Measurements from ENCODE around the gene UCK2.

UCK2 gene

DNA sequence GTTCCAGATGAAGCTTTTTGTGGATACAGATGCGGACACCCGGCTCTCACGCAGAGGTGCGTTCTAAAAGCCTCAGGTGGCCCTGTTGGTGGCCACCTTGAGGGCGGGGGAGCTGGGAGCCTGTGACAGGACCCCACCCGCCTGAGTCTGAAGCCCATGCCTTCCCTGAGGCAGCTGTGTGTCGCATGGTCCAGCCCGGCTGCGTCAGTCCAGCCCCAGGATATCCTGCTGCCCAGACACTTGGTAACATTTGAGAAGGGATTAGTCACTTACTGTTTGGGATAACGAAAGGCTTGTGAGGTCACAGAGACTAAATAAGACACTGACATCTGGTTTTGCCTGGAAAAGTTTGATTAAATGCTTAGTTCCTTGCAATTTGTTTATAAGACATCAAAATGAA lies 68.9 kb downstream of the UCK2 start:
- DNase-seq (ENCODE audit: low spot score in 2 of 2) = no peak
- H3K27me3 ChIP-seq (ENCODE audit: low read depth) = no peaks in the 10 kb centered on the region
- H3K9me3 ChIP-seq = no peaks in the 10 kb centered on the region
- no peaks in the 10 kb centered on the region for H3K4me1 ChIP-seq
- H3K4me3 ChIP-seq = no peak overlapping the region
- H3K36me3 ChIP-seq (replicated peaks) = peaks cover 85% of the 10 kb centered on the region
- in situ Hi-C loops (cut with MboI; ENCODE audit: low sequenced_read_pairs) = no loop called here

DNA sequence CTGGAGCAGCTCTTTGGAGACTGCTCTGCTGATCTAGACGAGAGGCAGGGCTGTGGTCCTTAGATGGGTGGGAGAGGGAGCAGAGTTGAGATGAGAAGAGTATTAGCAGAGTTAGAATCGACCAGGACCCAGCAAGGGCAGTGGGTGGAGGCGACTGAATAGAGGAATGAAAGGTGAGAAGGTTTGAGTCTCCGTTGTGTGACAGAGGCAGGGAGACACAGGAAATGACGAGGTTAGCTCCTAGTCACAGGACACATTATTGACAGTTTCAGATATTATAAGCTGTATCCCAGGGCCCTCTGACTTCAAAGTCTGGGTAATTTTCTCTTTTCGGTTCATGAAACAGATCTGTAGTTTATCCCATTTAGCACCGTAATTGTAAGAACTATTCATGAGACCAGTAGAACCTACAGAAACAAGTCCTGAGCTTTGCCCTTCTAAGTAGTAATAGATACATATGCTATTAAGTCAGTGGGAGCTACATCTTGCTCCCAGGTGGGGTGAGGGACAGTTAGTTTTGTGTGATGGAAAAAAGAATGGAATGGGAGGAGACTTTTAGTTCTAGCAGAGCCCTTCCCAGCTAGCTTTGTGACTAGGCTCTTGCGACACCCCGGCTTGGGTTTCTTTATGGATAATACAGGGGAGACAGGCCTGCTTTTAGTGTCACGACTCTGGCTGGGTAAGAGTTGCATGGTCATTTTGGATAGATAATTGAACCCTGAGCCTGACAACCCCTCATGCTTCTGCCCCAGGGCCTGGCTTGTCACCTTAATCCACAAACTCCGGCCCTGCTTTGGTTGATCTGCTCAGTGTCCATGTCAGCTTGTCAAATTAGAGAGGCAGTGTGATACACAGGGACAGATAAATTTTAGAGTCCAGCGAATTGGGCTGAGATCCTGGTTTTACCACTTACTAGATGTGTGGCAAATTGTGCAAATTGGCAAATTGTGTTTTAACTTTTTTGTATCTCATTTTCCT lies 70.2 kb downstream of the UCK2 start:
- no peaks in the 10 kb centered on the region for H3K27me3 ChIP-seq (ENCODE audit: low read depth)
- no peak overlapping the region for H3K4me3 ChIP-seq
- H3K36me3 ChIP-seq (replicated peaks) = peaks cover 76% of the 10 kb centered on the region
- DNase-seq (ENCODE audit: low spot score in 2 of 2) = no peak
- no peaks in the 10 kb centered on the region for H3K9me3 ChIP-seq
- no peaks in the 10 kb centered on the region for H3K4me1 ChIP-seq
- in situ Hi-C loops (cut with MboI; ENCODE audit: low sequenced_read_pairs) = no loop called here

DNA sequence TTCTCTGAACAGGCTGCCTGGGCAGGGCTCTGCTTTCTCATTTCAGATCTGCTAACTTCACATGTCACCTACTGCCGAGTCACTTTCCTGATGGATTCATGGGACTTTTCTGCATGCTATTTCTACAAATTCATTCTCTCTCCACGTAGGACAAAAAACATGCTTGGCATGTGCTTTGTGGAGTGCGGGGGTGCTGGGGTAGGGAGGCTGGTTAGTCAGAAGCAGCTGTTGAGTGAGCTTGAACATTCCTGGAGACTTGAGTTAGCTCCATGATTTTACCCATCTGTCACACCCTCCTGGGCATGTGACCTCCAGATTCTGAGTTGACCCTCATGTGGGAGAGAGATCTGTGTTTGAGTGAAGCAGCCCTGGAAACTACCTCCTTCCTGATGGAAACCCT lies 71.4 kb downstream of the UCK2 start:
- no peaks in the 10 kb centered on the region for H3K4me1 ChIP-seq
- no peaks in the 10 kb centered on the region for H3K27me3 ChIP-seq (ENCODE audit: low read depth)
- no peak for DNase-seq (ENCODE audit: low spot score in 2 of 2)

DNA sequence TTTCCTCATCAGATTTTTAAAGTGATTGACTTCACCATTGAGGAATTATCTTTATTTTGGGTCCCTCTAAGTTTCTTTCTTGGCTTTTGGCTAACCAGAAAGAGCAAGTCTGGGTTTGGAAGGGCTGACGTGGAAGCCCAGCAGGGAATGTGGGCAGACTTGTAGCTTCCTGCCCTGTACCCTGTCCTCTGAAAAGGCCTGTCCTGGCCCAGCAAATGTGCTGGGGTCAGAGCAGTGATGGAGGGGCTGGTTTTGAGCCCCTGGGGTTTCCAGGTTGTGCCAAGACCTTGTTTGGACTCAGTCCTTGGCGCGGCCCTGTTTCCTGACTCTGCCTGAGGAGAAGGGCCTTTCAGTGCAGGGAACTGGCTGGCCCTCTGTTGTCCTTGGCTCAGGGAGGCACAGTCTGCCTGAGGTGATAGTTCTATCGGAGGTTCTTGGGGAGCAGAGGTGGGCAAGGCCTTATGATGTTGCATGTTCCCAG lies 72.1 kb downstream of the UCK2 start:
- H3K36me3 ChIP-seq (replicated peaks) = peaks cover 77% of the 10 kb centered on the region
- no peaks in the 10 kb centered on the region for H3K4me1 ChIP-seq
- no peaks in the 10 kb centered on the region for H3K27me3 ChIP-seq (ENCODE audit: low read depth)
- in situ Hi-C loops (cut with MboI; ENCODE audit: low sequenced_read_pairs) = no loop called here
- no peaks in the 10 kb centered on the region for H3K9me3 ChIP-seq
- H3K4me3 ChIP-seq = no peak overlapping the region
- DNase-seq (ENCODE audit: low spot score in 2 of 2) = no peak

More for the DNA sequence above, 71.4 kb downstream of the UCK2 start:
- no peaks in the 10 kb centered on the region for H3K9me3 ChIP-seq
- H3K36me3 ChIP-seq (replicated peaks) = peaks cover 77% of the 10 kb centered on the region
- no peak overlapping the region for H3K4me3 ChIP-seq
- in situ Hi-C loops (cut with MboI; ENCODE audit: low sequenced_read_pairs) = no loop called here

DNA sequence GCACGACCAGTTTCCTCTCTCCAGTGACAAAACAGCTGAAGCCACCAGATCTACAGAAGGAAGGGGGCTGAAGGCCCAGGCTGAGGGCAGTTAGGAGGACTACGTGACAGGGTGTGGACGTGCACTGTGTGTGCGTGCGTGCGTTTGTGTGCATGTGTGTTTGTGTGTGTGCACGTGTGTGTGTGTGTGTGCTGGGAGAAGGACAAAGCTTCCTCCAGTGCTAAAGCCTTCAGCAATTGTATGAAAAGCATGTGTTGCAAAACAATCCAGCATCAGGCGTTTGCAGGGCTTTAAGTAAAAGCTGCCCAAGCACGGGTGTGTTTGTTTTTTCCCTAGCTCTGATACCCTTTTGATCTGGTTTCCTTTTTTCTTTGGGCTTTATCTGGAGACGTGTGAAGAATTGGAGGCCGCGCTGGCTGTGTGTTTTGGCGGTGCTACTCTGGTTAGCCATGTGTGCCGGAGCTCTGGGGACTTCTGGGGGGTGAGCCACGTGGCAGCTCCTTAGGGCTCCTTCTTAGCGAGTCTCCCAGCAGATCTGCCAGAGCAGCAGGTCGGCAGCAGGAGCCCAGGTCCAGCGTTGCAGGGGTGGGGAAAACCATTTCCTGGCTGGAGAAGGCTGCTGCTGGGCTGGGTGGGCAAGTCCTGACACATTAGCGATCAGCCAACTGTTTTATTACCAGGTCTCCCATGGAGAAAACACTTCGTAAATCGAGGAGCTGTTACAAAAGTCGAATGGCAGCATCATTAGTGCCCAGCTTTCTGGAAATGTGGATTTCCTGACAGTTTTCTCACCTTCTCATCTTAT lies 73.4 kb downstream of the UCK2 start:
- peaks cover 73% of the 10 kb centered on the region for H3K36me3 ChIP-seq (replicated peaks)
- in situ Hi-C loops (cut with MboI; ENCODE audit: low sequenced_read_pairs) = loop anchor here (5.0 to 25.0 kb wide), 2 partner anchors 298 to 513 kb away; no protein-coding TSS in a partner anchor

DNA sequence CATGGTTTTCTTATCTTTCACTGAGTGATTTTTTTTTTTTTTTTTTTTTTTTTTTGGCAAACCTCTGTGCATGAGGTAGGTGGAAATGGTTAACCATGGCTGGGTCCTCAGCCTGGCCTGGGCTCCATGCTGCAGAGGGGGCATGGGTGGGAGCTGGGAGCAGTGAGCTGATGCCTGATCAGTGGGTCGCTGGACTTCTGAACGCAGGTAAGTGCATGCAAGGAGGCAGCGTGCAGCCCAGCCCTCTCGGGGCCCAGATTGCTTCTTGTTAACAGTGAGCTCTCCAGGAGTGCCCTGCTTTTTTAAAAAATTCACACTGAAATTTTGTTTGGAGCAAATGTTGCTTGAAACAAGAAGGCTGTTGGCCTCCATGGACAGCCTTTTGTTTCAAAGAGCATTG lies 75.2 kb downstream of the UCK2 start:
- no peaks in the 10 kb centered on the region for H3K4me1 ChIP-seq
- no peaks in the 10 kb centered on the region for H3K27me3 ChIP-seq (ENCODE audit: low read depth)
- DNase-seq (ENCODE audit: low spot score in 2 of 2) = no peak
- in situ Hi-C loops (cut with MboI; ENCODE audit: low sequenced_read_pairs) = loop anchor here (5.0 to 25.0 kb wide), 2 partner anchors 300 to 515 kb away; no protein-coding TSS in a partner anchor
- H3K36me3 ChIP-seq (replicated peaks) = peaks cover 74% of the 10 kb centered on the region
- H3K9me3 ChIP-seq = no peaks in the 10 kb centered on the region
- H3K4me3 ChIP-seq = no peak overlapping the region

More for the DNA sequence above, 73.4 kb downstream of the UCK2 start:
- DNase-seq (ENCODE audit: low spot score in 2 of 2) = no peak
- Histone ChIP-seq H3K27me3 (ENCODE audit: low read depth) (no peaks in the 10 kb centered on the region), H3K9me3 (no peaks in the 10 kb centered on the region), H3K4me1 (no peaks in the 10 kb centered on the region), H3K4me3 (no peak overlapping the region)

DNA sequence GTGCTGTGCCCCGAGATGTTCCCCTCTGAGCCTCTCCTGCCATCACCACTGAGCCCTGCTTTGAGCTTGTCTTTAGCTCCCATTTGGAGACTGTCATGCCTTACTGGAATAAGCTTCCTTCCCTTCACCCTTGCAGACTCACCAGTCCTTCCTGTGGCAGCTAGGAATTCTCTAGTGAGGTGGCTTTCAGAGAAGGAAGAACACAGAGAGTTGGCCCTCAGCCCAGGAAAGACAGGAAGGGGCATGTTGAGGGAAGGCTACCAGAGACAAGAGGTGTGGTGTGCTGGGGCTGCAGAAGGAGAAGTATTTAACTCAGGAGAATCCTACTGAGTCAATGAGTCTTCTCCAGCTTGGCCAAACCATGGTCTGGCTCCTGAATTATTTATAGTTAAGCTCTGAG lies 76.3 kb downstream of the UCK2 start:
- Histone ChIP-seq H3K4me1 (no peaks in the 10 kb centered on the region), H3K27me3 (ENCODE audit: low read depth) (no peaks in the 10 kb centered on the region), H3K9me3 (no peaks in the 10 kb centered on the region), H3K4me3 (no peak overlapping the region), H3K36me3 (replicated peaks) (peaks cover 72% of the 10 kb centered on the region)
- in situ Hi-C loops (cut with MboI; ENCODE audit: low sequenced_read_pairs) = loop anchor here (5.0 to 25.0 kb wide), 2 partner anchors 301 to 516 kb away; no protein-coding TSS in a partner anchor
- DNase-seq (ENCODE audit: low spot score in 2 of 2) = no peak

DNA sequence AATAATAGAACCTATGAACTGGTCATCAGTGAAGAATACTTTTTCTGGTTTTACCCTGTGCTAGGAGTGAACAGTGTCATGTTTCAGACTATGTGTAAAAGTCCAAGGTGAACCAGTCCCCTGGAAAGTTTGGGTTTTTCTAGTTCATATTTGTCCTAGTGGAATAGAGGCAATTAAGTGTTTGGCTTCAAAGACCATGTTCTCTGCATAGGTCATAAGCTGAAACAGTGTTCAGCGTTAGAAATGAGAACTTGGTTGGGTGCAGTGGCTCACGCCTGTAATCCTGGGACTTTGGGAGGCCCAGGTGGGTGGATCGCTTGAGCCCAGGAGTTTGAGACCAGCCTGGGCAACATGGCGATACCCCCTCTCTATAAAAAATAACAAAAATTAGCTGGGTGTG lies 77.5 kb downstream of the UCK2 start:
- no peaks in the 10 kb centered on the region for H3K9me3 ChIP-seq
- DNase-seq (ENCODE audit: low spot score in 2 of 2) = no peak
- peaks cover 70% of the 10 kb centered on the region for H3K36me3 ChIP-seq (replicated peaks)
- no peaks in the 10 kb centered on the region for H3K27me3 ChIP-seq (ENCODE audit: low read depth)
- no peak overlapping the region for H3K4me3 ChIP-seq
- no peaks in the 10 kb centered on the region for H3K4me1 ChIP-seq
- in situ Hi-C loops (cut with MboI; ENCODE audit: low sequenced_read_pairs) = loop anchor here (5.0 to 25.0 kb wide), 3 partner anchors 183 to 518 kb away; no protein-coding TSS in a partner anchor

DNA sequence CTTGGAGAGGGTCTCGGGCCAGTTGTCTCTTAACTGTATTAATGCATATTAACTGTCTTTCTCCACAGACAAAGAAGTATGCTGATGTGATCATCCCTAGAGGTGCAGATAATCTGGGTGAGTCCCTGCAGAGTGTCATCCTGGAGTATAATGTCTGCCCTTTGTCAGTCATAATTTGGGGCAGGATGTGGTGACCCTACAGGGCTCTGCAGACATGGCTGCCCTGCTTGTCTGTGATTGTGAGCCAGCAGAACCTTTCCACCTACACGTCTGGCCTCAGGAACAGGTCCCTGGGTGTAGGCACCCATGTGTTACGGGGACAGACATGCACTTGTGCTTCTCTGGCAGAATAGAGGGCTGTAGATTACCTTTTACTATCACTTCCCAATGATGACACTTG lies 78.4 kb downstream of the UCK2 start:
- H3K36me3 ChIP-seq (replicated peaks) = peaks cover 72% of the 10 kb centered on the region
- H3K27me3 ChIP-seq (ENCODE audit: low read depth) = no peaks in the 10 kb centered on the region
- no peaks in the 10 kb centered on the region for H3K9me3 ChIP-seq
- in situ Hi-C loops (cut with MboI; ENCODE audit: low sequenced_read_pairs) = loop anchor here (5.0 to 25.0 kb wide), 2 partner anchors 184 to 519 kb away; no protein-coding TSS in a partner anchor
- no peak for DNase-seq (ENCODE audit: low spot score in 2 of 2)
- H3K4me3 ChIP-seq = no peak overlapping the region
- H3K4me1 ChIP-seq = no peaks in the 10 kb centered on the region

DNA sequence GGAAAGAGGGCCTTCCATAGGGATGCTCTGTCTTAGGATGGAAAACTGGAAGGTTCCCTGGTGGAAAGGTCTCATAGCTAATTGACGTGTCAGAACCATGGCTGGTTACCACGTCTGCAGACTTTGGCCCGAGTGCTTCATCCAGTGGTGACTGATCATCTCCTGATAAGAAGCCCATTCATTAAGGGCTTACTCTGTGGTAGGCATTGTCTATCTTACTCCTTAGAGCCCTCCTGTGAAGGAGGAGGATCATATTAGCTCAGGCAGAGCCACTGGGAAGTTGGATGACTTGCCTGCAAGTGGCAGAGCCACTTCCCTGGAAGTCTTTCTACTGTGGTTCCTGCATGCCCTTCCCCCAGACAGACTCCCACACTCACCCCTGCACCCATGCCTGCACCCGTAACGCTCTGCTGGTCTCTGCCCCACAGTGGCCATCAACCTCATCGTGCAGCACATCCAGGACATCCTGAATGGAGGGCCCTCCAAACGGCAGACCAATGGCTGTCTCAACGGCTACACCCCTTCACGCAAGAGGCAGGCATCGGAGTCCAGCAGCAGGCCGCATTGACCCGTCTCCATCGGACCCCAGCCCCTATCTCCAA lies 79.9 kb downstream of the UCK2 start:
- Histone ChIP-seq H3K4me3 (no peak overlapping the region), H3K4me1 (no peaks in the 10 kb centered on the region), H3K36me3 (replicated peaks) (peaks cover 64% of the 10 kb centered on the region), H3K27me3 (ENCODE audit: low read depth) (no peaks in the 10 kb centered on the region), H3K9me3 (no peaks in the 10 kb centered on the region)
- in situ Hi-C loops (cut with MboI; ENCODE audit: low sequenced_read_pairs) = loop anchor here (5.0 to 25.0 kb wide), 2 partner anchors 185 to 520 kb away; no protein-coding TSS in a partner anchor
- no peak for DNase-seq (ENCODE audit: low spot score in 2 of 2)

DNA sequence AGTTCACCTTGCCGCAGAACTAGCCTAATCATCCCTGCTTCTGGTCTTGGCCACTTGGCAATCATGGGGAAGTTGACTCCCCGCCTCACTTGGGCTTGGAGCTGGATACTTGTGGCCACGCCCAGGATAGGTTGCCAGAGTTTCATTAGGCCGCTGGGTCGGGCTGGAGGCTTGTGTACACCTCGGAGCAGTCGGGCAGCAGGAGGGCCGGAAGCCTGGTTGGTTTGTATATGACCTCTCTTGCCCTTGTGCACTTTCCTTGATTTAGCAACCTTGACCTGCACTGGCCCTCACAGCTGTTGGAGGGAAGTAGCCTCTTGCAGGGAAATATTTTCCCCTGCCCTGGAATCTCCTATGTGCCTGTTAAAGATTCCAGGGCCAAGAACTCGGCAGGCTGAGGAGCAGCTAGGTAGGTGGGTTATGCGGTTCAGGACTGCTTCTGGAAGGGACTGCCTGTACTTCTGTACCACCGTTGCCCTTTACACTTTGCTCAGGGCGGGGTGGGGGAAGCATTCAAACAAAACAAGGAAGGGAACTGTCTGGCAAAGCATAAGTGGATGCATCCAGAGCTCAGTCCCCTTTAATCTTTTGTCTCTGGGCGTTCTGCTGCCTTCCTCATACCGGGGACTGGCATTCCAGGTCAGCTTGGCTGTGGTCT lies 83.5 kb downstream of the UCK2 start:
- DNase-seq (ENCODE audit: low spot score in 2 of 2) = no peak
- in situ Hi-C loops (cut with MboI; ENCODE audit: low sequenced_read_pairs) = loop anchor here (25.0 kb wide), 1 partner anchor 524 kb away; no protein-coding TSS in a partner anchor
- no peaks in the 10 kb centered on the region for H3K27me3 ChIP-seq (ENCODE audit: low read depth)

DNA sequence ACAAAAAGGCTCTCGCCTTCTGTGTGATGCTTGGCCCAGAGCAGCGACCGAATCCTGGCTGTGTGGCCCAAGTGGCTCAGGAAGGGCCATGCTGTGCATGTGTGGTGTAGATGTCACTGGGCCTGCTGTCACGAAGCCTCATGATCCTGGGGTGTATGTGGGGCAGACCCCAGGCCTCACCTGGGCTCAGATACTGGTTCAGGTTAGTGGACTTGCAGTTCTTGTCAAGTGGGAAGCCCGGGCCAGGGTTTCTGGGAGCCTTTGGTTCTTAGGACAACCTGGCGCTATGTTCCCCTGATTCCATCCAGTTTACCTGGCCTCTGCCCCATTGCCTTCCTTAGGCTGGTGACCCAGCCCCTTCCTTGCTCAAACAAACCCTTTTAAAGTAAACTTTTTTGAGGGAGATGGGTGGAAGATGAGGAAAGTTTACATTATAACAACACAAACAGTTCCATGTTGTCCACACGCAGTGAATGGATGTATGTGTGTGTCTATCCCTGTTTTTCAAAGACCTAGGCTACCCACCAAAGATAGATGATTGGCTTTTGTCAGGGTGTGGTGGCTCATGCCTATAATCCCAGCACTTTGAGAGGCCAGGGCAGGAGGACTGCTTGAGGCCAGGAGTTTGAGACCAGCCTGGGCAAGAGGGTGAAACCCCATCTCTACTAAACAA lies 84.3 kb downstream of the UCK2 start:
- H3K4me3 ChIP-seq = no peak overlapping the region
- H3K36me3 ChIP-seq (replicated peaks) = peaks cover 27% of the 10 kb centered on the region
- no peaks in the 10 kb centered on the region for H3K27me3 ChIP-seq (ENCODE audit: low read depth)
- no peaks in the 10 kb centered on the region for H3K9me3 ChIP-seq
- in situ Hi-C loops (cut with MboI; ENCODE audit: low sequenced_read_pairs) = loop anchor here (25.0 kb wide), 1 partner anchor 524 kb away; no protein-coding TSS in a partner anchor
- DNase-seq (ENCODE audit: low spot score in 2 of 2) = no peak
- H3K4me1 ChIP-seq = no peaks in the 10 kb centered on the region

More for the DNA sequence above, 83.5 kb downstream of the UCK2 start:
- H3K36me3 ChIP-seq (replicated peaks) = peaks cover 35% of the 10 kb centered on the region
- no peaks in the 10 kb centered on the region for H3K9me3 ChIP-seq
- H3K4me1 ChIP-seq = no peaks in the 10 kb centered on the region
- no peak overlapping the region for H3K4me3 ChIP-seq
